ENCODE measurements around the gene ZNF521.

Gene ZNF521

DNA sequence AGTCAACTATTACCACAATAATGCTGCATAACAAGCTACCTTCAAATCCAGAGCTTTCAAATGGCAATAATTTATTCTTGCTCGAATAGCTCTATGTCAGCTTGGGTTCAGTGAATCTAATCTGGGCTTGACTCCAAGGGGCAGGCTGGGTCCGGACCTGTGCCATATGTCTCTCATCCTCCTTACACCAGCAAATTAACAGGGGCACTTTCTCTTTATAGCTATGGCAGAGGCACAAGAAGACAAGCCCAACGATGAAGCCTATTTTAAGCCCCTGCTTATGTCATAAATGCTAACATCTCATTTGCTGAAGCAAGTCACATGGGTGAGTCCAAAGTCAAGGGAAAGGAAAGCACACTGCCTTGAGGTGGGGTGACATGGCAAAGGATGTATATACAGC is 13.3 kb upstream of the ZNF521 start:
- TF ChIP-seq, protein P1, sequence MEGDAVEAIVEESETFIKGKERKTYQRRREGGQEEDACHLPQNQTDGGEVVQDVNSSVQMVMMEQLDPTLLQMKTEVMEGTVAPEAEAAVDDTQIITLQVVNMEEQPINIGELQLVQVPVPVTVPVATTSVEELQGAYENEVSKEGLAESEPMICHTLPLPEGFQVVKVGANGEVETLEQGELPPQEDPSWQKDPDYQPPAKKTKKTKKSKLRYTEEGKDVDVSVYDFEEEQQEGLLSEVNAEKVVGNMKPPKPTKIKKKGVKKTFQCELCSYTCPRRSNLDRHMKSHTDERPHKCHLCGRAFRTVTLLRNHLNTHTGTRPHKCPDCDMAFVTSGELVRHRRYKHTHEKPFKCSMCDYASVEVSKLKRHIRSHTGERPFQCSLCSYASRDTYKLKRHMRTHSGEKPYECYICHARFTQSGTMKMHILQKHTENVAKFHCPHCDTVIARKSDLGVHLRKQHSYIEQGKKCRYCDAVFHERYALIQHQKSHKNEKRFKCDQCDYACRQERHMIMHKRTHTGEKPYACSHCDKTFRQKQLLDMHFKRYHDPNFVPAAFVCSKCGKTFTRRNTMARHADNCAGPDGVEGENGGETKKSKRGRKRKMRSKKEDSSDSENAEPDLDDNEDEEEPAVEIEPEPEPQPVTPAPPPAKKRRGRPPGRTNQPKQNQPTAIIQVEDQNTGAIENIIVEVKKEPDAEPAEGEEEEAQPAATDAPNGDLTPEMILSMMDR (IDR thresholded peaks at IDR 0.05; ENCODE audit: low read depth, low read length): no peak
- H3K36me3 ChIP-seq: no peaks in the 10 kb centered on the region
- no peak for DNase-seq
- no peaks in the 10 kb centered on the region for H3K9me3 ChIP-seq (ENCODE audit: severe bottlenecking)
- no peak overlapping the region for H3K4me3 ChIP-seq (ENCODE audit: low read depth, low read length)
- H3K27ac ChIP-seq: no peak overlapping the region
- H3K27me3 ChIP-seq (ENCODE audit: insufficient read depth, low read depth, severe bottlenecking): peaks cover 13% of the 10 kb centered on the region

DNA sequence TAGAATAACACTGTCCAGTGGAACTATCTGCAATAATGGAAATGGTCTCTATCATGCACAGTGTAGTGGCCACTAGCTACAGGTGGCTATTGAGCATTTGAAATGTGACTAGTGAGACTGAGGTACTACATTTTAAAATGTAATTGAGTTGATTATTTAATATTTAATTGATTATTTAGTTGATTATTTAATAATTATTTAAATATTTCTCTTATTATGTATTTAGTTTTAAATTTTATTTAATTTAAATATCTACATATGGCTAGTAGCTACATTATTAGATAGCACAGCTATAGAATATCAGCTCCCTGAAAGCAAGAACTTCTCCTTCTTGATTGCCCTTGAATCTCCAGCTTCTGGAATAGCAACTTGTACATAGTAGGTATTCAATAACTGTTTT is 12.8 kb upstream of the ZNF521 start:
- no peaks in the 10 kb centered on the region for H3K36me3 ChIP-seq
- no peaks in the 10 kb centered on the region for H3K9me3 ChIP-seq (ENCODE audit: severe bottlenecking)
- TF ChIP-seq, protein P1 (IDR thresholded peaks at IDR 0.05; ENCODE audit: low read depth, low read length): no peak
- H3K27ac ChIP-seq: no peak overlapping the region
- peaks cover 12% of the 10 kb centered on the region for H3K27me3 ChIP-seq (ENCODE audit: insufficient read depth, low read depth, severe bottlenecking)
- no peak for DNase-seq
- H3K4me3 ChIP-seq (ENCODE audit: low read depth, low read length): no peak overlapping the region

DNA sequence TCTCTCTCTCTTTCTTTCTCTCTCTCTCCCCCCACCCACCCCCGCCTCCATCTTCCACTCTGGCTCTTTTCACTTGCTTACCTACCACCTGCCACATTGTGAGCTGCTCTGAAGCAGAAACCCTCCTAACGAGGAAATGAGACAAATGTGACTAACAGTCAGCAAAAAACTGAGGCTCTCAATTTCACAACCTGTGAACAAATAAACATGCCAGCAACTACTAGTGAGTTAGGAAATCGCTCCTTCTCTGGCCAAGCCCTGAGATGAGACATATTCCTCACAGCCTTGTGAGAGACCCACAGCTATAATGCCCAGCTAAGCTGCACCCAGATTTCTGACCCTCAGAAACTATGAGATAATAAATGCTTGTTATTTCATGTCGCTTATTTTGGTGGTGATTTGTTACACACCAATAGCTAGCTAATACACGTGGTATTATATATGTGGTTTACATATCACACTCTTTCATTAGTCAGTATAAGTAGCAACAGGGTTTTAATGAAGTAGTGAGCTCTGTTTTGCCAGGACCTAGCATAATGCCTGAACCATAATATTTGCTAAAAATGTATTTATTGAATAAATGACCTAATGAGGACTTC is 8.4 kb upstream of the ZNF521 start:
- TF ChIP-seq, protein P1 (IDR thresholded peaks at IDR 0.05; ENCODE audit: low read depth, low read length): no peak
- H3K4me3 ChIP-seq (ENCODE audit: low read depth, low read length): no peak overlapping the region

DNA sequence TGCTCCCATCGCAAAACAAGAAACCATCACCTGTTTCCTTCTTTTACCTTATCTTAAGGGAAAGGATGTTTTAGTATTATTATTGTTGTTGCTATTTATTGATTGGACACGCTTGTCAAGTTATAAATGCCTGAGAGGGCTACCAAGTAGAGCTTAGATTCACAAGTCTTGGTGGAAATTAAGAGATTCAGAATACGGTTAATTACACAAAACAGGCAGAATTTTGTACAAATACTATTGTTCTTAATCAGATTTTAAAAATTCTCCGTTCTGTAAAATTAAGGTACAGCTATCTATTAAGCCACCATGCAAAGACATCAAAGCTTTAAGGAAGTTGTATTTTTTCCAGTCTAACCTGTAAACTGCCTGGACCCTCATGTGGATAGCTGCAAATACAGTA is 1.1 kb upstream of the ZNF521 start:
- no peak for DNase-seq
- Histone ChIP-seq H3K4me3 (ENCODE audit: low read depth, low read length) (no peak overlapping the region), H3K9me3 (ENCODE audit: severe bottlenecking) (no peaks in the 10 kb centered on the region), H3K27ac (no peak overlapping the region), H3K27me3 (ENCODE audit: insufficient read depth, low read depth, severe bottlenecking) (peaks cover 47% of the 10 kb centered on the region), H3K36me3 (no peaks in the 10 kb centered on the region)
- TF ChIP-seq, protein P1 (IDR thresholded peaks at IDR 0.05; ENCODE audit: low read depth, low read length): no peak

More for the DNA sequence above, 8.4 kb upstream of the ZNF521 start:
- H3K36me3 ChIP-seq: no peaks in the 10 kb centered on the region
- peaks cover 11% of the 10 kb centered on the region for H3K27me3 ChIP-seq (ENCODE audit: insufficient read depth, low read depth, severe bottlenecking)
- no peaks in the 10 kb centered on the region for H3K9me3 ChIP-seq (ENCODE audit: severe bottlenecking)
- DNase-seq: no peak
- no peak overlapping the region for H3K27ac ChIP-seq

DNA sequence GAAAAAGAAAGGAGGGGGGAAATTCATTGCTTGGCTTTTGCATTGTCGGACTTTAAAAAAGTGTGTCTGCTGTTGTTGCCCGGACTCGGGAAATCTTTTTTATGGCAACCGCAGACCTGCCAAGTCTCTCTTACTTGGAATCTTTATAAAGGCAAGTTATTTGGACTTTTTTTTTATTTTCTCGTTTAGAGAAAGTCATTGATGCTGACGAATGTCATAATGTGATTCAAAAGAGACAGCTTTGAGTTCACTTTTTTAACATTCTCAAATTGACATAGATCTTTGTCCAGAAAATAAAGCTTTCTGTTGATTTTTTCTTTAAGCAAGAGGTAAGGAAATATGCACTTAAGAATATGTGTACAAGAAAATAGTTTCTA is 651 bp upstream of the ZNF521 start:
- H3K27ac ChIP-seq: no peak overlapping the region
- TF ChIP-seq, protein P1 (IDR thresholded peaks at IDR 0.05; ENCODE audit: low read depth, low read length): no peak
- DNase-seq: no peak
- H3K27me3 ChIP-seq (ENCODE audit: insufficient read depth, low read depth, severe bottlenecking): peaks cover 52% of the 10 kb centered on the region
- no peaks in the 10 kb centered on the region for H3K36me3 ChIP-seq
- H3K4me3 ChIP-seq (ENCODE audit: low read depth, low read length): peak overlapping the region; percentile 41
- H3K9me3 ChIP-seq (ENCODE audit: severe bottlenecking): no peaks in the 10 kb centered on the region

DNA sequence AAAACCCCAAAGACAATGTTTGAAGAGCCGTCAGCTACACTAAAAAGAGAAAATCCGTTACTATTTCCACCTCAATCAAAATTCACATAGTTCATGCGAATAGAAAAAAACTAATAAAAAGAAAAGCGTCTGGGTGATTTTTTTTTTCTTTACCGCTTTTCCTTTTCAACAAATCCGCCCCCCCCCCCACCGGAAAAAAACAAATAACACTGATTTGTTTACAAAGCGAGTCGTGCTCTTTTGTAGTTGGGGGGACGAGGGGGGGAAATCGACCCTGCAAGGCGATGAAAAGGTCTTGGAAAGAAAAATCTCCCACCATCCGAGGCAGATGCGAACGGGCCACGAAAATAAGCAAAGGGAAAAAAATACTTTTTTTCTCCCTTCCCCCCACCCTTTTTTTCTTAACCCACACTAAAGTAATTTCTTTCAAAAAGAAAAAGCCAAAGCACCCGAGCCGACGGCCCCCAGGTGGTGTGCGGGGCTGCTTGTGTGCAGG is 638 bp downstream of the ZNF521 start:
- no peak for DNase-seq
- peaks cover 62% of the 10 kb centered on the region for H3K27me3 ChIP-seq (ENCODE audit: insufficient read depth, low read depth, severe bottlenecking)
- H3K36me3 ChIP-seq: no peaks in the 10 kb centered on the region
- TF ChIP-seq, protein P1 (IDR thresholded peaks at IDR 0.05; ENCODE audit: low read depth, low read length): no peak
- peak overlapping the region; percentile 66 for H3K4me3 ChIP-seq (ENCODE audit: low read depth, low read length)
- no peaks in the 10 kb centered on the region for H3K9me3 ChIP-seq (ENCODE audit: severe bottlenecking)
- H3K27ac ChIP-seq: no peak overlapping the region
